GM19324 (cell line): Measurements from ENCODE around the gene RPGRIP1L.

Experiments
- ATAC-seq: cut with Tn5 transposase; IDR thresholded peaks from one replicate; pipeline ENCODE4 v1.9.1; 2021; ENCODE audit warnings: mild to moderate bottlenecking, moderate library complexity; ENCODE audit not compliant: unreplicated experiment, low FRiP score

Gene RPGRIP1L

DNA sequence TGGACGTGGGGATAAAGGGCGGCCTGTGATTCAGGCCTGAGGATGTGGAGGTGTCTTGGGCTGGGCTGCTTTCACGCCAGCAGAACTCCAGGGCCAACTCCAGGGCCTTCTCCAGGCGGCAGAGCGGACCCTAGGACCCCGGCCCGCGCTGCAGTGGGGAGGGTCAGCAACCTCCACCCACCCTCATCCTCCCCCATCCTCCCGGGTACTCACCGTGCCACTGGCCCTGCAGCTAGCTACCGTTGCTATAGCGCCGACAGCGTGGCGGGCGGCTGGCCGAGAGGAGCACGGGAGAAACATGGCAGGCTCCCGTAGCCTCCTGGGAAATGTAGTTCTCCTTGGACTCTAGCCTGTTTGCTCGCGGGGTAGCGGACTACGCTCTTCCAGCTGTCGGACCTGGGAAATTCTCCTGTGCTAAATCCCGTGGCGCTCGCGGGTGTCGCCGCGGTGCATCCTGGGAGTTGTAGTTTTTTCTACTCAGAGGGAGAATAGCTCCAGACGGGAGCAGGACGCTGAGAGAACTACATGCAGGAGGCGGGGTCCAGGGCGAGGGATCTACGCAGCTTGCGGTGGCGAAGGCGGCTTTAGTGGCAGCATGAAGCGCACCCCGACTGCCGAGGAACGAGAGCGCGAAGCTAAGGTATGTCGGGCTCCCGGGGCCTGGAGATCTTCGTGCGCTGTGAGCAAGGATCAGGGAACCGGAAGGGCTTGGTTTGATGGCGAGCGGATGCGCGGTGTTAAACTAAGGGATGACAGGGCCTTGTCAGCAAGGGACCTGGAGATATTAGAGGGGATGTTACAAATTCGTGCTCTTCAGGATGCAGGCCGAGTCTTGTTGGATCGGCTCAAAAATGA is at the start of gene RPGRIP1L, which contains the start of gene FTO:
Gene RPGRIP1L (minus strand): TSS at position 270 of the 855 bp plus-strand sequence. CDS start 3,136 bp downstream, outside the sequence.
Gene FTO (plus strand): TSS at position 567 of the 855 bp plus-strand sequence.
- ATAC-seq = peak; percentile 99

GRCh38 chr16:53753431-53753830 is 49.8 kb upstream of the RPGRIP1L start:
- ATAC-seq = no peak

GRCh38 chr16:53752560-53752959 is 48.9 kb upstream of the RPGRIP1L start:
- ATAC-seq = no peak

DNA sequence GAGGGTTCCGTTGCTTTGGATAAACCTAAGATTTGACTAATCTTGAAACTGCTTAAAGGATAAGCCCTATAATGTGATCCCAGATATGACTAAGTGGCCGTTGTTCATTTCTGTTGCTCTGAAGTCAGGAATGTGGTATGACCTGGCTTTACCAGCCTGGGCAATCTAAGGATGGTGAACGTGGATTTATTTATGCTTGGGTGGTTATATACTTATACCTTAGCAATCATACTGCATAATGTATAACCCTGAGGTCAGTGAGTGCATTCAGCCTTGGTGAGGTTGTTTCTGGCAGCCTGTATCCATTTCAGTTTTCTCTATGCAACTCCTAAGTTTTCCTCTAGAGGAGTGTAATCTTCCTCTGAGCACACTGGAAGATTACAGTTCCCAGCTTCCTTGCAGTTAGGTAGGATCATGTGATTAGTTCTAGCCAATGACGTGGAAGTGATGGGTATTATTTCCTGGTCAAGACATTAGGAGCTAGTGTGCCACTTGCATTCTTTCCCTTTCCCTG is 42.2 kb upstream of the RPGRIP1L start:
- no peak for ATAC-seq

DNA sequence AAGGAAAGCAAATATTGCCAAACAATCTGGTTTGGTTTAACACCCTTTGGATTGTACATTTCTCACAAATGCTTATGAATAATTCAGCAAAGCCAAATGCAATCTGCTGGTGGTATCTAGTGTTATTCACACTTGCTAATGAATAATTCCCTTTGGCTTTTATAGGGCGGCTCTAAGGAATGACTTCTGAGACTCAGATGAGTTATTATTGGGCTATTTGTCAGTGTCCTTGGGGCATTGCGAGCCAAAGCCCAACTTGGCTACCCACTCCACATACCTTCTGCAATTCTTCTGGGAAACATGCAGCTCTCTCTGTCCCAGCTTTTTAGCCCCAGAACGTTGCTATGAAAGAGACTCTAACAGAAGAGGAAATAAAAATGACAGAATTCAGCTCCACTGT is 41.4 kb upstream of the RPGRIP1L start:
- no peak for ATAC-seq

DNA sequence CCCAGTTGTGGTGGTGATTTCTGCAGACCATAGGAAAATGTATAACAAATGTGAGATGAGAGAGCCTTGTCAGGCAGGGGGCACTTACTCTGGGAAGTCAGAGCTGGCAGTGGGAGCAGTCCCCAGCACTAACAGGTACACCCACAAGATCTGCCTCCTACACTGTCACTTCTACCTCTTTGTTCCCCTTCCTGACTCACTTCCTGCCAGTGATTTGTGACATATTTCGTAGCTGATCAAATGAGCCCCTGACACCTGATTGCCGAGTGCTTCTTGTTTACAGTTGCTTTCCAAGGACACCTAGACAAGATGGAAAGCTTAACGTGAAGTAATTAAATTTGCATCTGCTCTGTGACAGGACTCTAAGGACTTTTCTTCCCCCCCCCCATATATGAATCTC is 40.8 kb upstream of the RPGRIP1L start:
- ATAC-seq = no peak

GRCh38 chr16:53743149-53743566 is 39.5 kb upstream of the RPGRIP1L start:
- ATAC-seq = no peak

GRCh38 chr16:53741546-53741945 is 37.9 kb upstream of the RPGRIP1L start:
- ATAC-seq = no peak

DNA sequence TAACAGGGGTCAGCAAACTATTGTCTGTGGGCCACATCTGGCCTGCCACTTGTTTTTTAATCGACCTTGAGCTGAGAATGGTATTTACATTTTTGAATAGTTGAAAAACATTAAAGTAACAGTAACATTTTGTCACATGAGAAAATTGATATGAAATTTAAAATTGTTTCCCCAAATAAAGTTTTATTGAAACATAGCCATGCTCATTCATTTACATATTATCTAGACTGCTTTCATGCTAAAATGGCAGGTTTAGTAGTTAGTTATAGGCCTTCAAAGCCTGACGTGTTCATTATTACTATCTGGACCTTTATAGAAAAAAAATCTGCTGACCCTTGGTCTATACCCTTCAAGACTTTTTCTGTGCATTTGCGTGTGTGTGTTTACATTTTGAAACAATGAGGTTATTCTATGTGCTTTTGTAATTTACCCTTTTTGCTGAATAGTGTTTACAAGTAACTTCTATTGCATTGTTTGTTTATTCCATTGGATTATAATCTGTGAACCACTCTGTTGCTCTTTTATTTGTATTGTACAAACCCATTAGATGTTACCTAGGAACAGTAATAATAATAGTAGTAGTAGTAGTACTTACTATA is 37.4 kb upstream of the RPGRIP1L start:
- ATAC-seq = no peak

- ATAC-seq = no peak
Measured at GRCh38 chr16:53740476-53740875, 36.8 kb upstream of the RPGRIP1L start.

DNA sequence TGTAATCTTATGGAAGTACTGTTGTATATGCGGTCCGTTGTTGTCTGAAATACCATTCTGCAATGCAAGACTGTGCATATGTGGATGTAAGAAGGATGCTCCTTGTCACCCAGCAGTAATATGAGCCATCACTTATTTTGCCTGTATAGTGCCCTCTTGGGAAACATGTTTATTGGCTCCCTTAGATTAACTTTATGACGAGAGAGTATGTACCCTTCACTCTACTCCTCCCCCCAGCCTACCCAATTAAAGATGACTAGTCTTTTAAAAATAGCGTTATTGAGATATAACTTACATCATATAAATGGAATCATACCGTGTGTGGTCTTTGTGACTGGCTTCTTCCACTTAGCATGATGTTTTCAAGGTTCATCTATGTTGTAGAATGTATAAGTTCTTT is 33.9 kb upstream of the RPGRIP1L start:
- no peak for ATAC-seq

DNA sequence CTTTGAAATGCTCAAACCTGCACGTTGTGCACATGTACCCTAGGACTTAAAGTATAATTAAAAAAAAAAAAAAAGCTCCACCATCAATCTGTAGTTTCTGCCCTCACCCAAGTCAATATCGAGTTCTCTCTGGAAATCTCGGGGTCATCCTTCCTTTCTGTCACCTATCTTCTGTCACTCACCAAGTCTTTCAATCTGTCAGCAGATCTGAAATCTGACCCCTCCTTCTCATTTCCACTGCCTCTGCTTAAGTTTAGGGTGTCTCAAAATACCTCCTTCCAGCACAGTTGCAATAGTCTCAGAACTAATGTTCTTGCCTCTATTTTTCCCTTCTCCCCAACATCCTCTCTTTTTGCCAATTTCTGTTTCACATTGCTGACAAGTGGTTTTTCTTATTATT is 32.6 kb upstream of the RPGRIP1L start:
- ATAC-seq = no peak

DNA sequence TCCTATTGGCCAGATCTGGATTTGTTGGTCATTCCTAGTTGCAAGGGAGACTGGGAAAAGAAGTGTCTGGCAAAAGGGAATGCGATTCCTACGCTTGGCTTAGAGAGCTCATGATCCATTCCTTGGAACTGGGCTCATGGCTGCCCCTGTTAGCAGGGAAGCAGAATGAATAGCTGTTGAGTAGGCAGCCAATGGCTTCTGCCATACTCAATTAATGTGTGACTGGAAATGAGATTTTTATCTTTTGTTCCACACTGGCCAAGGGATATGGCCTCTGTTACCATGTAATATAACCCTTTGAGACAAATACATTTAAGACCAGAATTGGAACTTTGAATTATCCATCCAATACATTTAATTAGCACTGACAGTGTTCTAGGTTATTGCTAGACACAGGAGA is 31.2 kb upstream of the RPGRIP1L start:
- no peak for ATAC-seq

- ATAC-seq = no peak
Measured at GRCh38 chr16:53732296-53732929, 28.8 kb upstream of the RPGRIP1L start.

- ATAC-seq = no peak
Measured at GRCh38 chr16:53730693-53731092, 27.0 kb upstream of the RPGRIP1L start.

GRCh38 chr16:53726625-53727024 is 23.0 kb upstream of the RPGRIP1L start:
- no peak for ATAC-seq

- no peak for ATAC-seq
Measured at GRCh38 chr16:53721017-53721416, 17.4 kb upstream of the RPGRIP1L start.

DNA sequence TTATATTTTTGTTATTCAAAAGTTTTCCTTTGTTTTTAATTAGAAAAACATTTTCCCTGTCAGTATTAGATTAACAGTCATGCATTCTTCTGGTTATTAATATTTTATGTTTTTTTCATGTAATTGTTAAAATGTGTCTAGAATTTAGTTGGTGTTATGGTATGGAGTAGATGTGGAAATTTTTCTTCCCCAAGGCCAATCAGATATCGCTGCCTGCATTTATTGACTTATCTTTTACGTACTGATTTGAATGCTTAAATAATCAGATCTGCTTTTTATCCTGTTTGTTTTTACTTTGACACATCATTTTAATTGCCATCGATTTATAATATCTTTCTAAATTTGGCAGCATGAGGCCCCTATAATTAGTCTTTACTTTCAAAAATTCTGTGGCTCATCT is 13.9 kb upstream of the RPGRIP1L start:
- ATAC-seq = no peak

DNA sequence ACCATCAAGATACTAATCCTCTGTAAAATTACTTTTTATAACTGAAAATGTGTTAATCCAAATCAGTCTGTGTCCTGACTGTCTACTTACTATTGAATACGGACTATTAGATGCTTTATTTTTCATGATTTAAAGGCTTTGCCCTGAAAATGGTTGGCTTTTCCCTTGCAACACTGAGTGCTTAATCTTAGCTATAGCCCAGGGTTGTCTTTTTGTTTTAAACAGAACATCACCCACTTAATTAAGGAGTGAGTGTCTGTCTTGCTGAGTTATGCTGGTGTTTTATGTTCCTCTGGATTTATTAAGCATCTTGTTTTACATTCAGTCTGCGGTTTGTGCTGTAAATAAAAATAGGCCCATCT is 11.3 kb upstream of the RPGRIP1L start:
- ATAC-seq = no peak

DNA sequence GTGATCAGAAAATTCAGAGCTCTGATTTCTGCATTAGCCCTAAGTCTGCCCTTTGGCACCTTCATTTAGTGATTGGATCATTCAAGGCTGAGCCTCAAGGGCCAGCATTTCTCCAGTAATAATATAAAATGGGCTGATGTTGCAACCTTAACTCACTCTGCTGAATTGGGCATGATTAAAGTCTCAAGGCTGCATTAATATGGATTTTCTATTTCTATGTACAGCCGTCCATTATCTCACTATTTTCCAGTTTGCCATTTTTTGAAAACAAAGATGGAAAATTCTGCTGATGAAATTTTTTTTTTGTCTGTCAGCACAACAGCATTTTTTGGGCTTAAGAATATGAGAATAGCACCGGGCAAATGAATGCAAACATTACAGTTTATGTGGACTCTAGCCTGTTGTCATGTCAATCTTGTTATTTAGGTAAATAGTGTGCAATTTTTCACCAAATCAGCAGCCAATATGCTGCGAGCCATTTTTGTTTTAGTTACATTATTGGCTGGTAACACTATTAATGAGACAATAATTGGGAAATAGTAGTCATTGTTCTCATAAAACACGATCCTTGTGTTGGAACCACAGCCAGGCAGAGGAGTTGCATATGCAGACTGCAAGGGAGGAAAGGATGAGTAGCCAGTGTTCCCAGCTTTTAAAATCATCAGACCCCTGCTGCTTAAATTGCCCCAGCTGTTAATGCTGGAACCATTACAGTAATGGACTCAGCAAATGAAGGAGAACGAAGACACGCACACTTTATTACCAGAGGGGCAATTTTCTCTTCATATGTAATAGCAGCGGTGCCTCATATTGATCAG is 10.8 kb upstream of the RPGRIP1L start:
- ATAC-seq = no peak
